SIG-M5 (cell line): ENCODE data around the gene PNLIPRP2.

Experiments
- DNase-seq: peaks from one replicate; lab custom pipeline; 2025; lab: John Stamatoyannopoulos, UW

The PNLIPRP2 gene

DNA sequence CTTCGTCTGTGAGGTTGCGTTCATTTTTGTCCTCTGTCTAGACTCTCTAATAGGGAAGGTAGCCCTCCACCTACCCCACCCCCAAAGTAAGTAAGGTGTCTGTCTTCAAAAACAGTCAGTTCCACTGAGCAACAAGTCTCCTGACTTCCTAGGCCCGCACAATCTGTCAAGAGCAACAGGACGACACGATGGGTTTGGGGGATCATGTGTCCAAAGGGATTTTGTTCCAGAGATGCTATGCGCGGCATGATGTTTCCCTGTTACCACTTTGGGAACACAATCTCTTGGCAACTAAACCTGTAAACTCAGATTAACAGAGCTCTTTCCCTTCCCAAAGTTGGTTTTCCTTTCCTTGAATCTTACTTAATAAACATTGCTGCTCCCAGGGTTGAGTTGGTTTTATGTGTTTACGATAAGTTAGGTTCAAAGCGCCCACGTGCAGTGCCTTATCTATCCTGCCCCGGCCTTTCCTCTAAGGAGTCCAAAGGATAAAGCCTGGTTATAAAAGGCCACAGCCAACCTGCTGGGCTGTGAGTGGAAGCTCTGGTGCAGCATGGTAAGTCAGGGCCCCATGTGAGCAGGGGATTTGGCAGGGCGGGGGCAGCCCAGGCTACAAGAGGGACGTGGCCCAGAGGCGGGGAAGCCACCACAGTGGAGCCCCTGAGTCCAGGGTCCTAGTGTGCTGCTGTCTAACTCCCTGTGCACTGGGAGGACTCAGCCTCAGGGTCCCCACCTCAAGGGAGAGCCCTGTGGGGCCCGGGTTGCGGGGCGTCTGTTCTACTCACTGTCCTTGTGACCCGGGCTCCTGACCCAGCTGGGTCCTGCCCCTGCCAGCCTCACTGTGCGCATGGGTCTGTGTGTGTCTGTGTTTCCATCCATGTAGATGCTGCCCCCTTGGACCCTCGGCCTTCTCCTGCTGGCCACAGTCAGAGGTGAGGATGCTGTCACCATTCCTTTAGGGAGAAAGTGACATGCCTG, at the start of gene PNLIPRP2:
TSS of gene PNLIPRP2 (plus strand) at position 531 of the 978 bp plus-strand sequence.
- DNase-seq: no peak

DNA sequence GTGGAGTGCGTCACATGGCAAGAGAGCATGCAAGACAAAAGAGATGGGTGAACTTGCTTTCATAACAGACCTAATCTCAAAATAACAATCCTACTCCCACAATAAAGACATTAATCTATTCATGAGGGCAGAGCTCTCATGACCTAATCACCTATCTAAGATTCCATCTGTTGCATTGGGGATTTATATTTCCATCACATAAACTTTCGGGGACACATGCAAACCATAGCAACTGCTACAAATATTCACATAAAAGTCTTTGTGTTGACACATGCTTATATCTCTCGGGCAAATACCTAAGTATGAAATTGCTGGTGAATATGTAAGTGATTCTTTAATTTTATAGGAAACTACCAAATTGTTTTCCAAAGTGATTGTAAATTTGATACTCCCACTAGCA, 46.0 kb upstream of the PNLIPRP2 start:
- no peak for DNase-seq

DNA sequence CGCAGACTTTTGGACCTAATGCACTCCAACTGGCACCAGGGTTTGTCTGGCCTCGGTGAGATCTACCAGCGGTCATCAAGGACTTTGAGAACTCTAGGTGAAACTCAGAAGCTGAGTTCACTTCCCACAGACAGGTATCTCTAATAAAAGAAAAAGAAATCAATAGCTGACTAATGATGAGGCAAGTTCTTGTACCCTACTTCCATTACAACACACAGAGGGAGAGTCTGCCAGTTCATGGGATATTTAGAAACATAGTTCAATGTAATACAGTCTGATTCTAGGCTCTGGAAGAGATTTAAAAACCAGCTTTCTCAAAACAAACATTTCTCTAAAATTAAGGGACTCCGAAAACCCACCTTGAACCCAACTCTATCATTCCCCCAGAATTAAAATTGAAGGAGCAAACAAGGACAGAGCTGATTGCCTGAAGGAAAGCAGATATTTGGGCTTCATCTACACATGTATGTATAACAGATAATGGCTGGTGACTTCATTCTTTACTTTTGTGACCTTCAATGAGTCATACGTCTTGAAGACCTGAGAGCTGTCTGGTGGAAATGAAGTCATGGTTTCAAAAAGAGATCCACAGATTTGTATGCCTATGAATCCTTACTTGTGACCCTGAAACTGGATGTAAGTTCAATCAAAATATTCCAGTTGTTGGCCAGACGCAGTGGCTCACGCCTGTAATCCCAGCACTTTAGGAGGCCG, 32.7 kb upstream of the PNLIPRP2 start:
- no peak for DNase-seq

DNA sequence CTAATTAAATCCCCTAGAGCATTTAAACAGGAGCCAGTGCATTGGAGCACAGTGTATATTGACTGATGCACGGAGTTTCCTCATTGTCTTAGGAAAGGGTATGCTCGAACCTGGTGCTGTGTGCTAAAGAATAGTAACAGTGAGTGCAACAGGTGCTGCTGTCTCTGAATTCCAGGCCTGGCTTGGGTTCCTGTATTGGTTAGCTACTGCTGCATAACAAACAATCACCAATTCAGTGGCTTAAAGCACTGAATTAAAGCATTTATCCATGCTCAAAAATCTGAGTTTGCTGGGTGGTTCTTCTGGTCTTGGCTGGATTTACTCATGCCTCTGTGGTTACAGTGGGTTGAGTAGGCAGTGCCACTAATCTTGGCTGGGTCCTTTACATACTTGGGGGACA, 31.8 kb upstream of the PNLIPRP2 start:
- no peak for DNase-seq

DNA sequence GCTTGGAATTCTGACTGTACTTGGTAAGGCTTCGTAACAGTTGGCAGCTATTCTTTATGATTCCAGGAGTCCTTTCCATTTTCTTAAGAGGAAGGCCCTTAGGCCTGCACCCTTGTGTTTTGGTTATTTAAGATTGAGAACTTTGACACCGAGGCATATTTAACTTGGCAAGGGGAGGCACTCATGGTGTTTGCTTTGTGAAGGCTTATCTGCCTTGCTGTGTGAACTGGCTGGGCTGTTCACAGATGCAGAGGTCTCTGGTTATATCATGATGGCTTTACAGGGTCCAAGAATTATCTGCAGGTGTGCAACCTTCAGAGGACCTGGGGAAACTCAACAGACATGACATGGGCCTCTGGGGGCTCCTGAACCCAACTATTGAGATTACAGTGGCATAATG, 30.8 kb upstream of the PNLIPRP2 start:
- DNase-seq: no peak

DNA sequence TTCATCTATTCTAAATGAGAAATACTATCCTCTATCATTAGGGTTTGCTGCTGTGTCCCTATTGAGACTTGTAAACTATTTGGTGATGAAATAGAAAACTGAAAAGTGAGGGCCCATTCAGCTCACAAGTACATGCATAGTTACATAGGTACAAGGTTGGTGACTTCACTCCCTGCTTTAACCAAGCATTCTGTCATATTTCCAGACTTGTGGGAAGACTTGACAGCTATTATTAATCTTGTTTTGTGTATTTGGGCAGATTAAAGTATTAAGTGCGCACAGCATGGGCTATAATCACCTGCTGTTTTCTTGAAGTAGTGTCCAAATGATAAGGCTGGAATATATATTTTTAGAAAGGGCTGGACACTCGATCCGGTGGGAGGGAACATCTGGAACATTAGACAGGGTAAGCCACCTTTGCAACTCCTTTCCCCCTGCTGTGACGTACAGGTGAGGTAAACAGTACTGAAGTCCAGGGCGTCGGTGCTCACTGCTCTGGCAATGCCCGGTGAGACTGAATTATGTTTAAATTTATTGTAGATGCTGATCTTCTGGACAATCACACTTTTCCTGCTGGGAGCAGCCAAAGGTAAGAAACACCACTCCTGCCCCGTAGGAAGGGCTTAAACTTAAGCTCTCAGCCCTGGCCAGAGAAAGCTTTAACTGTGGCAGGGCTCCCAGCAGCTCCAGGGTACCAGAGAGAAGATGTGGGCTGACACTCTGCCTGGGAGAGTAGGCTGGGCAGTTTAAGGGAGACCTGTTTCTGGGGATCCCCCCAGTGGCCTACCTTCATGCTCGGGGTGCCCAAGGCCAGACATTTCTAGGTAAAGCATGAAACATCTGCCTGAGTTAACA, 29.9 kb upstream of the PNLIPRP2 start, which contains the start of gene PNLIPRP1:
TSS of gene PNLIPRP1 (plus strand) at position 370 of the 855 bp plus-strand sequence. CDS start at position 541, 171 bp downstream.
- no peak for DNase-seq

DNA sequence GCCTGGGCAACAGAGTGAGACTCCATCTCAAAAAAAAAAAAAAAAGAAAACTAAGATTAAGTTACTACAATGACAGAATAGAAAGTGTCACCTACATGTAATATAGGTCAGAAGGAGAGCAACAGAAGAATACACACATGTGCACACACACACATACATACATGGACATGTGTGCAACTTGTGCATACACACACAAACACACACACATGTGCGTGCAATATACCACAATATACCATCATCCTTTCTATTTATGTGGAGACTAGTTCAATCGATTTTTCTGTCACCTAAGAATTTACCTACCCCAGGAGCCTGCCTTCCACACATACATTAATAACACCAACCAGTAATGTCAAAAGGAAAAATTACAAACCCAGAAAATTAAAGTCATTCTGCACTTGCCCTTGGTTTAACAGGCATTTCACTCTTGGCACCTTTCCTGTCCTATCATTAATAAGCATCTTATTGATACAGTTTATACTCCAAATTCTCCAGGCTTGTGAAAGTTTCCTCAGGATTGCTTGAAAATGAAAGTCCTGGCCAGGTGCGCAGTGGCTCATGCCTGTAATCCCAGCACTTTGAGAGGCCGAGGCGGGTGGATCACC, 27.5 kb upstream of the PNLIPRP2 start:
- no peak for DNase-seq

DNA sequence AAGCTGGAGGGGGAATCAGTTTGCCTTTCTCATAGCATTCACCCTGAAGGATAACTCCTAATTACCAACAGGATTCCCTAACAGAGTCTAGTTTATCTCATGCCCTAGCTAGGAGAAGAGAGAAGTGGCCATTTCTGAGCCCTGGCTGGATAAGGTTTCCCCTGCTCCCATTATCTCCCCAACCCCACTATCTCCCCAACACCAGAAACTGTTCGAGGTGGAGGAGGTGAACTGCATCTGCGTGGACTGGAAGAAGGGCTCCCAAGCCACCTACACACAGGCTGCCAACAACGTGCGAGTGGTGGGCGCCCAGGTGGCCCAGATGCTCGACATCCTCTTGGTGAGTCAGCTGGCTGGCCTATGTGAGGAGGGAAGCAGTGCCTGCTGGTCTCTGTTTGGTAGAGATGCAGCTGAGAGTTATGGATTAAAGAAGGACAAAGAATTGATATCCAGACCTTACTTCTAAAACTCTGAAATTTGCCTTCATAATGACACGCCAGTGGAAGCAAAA, 26.2 kb upstream of the PNLIPRP2 start:
- DNase-seq: no peak

DNA sequence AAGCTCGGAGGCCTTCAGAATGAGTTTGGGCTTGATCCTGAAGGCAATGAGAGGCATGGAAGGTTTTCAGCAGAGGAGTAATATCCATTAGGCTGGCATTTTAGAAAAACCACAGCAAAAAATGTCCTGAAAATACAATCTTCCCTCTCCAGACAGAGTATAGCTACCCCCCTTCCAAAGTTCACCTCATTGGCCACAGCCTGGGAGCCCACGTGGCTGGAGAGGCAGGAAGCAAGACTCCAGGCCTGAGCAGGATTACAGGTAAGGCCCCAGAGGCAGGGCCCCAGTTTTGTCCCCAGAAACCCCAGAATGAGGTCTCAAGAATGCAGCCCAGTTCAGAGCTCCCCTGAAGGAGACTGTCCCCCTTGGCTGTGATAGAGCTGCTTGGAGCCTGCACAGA, 24.7 kb upstream of the PNLIPRP2 start:
- no peak for DNase-seq

DNA sequence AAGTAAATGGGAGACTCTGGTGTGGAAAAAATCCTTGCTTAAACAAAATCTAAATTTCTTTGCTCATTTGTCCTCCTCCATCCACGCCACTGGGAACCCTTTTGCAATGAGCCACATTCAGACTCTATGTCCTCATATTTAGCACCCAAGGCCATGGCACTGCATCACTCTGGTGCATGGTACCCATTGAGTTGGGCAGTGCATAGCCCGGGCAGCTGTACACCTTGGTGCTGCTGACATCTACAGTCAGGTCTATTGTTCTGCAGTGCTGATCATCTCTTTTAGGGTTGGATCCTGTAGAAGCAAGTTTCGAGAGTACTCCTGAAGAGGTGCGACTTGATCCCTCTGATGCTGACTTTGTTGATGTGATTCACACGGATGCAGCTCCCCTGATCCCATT, 23.2 kb upstream of the PNLIPRP2 start:
- no peak for DNase-seq

DNA sequence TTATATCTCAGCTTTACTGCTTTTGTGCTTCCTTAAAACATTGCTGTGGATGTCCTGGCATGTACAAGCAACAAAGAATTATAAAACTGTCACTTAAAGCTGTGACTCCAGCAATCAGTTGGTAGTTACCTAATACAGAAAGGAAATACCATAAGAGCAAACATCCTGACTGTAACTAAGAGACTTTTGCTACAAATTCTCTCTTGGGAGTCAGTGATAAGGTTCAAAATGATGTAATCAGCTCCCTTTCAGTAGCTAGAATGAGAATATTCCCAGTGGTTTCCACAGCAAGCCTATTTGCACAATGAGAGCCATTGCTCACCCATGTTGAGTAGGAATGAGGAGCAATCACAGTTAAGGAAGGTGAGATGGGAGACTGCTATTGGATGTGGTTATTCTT, 22.4 kb upstream of the PNLIPRP2 start:
- no peak for DNase-seq

DNA sequence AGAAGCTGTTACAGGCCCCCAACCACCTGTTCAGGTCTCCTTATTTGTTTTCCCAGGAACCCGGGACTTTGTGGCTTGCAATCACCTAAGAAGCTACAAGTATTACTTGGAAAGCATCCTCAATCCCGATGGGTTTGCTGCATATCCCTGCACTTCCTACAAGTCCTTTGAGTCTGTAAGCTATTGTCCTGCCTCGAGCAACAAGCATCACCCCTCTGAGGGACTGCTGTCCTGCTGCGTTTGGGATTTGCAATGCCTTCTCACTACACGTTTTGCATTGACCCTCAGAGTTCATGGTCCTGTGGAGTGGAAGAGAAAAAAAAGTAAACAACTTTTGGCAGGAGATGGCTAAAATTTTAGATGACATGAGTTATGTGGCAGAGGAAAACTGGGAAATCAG, 20.8 kb upstream of the PNLIPRP2 start:
- no peak for DNase-seq

DNA sequence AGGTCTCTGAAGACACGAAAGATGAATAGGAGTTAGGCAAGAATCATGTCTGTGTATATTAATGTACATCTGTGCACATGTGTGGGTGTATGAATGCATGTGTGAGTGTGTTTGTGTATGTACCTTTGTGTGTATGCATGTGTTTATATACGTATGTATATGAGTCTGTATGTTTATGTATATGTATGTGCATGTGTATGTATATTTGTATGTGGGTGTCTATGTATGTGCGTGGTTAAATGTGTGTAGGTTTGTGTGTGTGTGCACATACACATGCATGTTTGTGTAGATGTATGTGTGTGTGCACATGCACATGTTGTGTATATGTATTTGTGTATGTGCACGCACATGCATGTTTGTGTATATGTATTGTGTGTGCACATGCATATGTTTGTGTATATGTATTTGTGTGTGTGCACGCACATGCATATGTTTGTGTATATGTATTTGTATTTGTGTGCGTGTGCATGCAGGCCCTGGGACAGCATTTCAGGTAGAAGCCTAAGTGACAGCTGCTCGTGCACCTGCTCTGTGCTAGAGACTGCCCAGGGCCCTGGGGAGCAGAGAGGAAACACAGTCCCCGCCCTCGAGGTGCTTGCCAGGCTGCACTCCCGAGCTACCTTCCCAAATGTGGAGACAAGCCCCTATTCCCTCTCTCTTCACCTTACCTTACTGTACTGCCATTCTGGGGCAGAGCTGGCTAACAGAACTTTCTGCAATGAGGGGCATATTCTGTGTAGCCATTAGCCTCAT, 17.9 kb upstream of the PNLIPRP2 start:
- no peak for DNase-seq

DNA sequence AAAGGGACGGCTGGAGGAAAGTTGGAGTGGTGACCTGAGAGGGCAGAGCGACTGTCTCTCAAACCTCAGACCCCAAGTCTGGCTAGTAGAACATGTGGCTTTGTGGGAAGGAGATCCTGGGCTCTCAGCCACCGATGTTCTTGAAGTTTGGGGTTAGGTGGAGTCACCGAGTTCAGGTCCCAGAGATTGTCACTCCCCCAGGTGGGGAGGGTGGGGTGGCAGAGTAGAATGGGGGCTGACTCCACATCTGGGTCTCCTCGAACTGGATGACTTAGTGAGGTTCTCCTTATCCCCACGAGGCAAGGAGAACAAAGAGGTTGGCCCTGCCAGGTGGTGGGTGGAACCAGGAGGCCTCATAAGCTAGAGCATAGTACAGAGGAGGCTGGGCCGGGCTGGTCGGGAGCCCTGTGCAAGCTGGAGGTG, 14.7 kb upstream of the PNLIPRP2 start:
- DNase-seq: no peak

DNA sequence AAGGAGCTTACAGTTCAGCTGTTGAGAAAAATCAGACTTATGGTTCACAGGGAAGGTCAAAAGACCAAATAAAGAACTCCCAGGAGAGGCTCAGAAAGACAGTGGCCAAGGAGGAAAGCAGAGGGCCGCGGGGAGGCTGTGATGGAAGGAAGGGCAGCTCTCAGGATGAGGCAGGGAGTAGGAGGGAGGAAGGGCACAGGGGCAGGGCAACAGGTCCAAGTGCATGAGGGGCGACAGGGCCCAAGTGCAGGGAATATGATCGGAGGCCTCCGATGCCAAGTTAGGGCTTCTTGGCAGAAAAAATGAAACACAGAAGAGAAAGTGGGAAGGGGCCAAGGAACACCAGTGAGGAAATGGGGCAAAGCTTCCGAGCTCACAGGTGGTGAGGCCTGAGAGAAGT, 13.4 kb upstream of the PNLIPRP2 start:
- no peak for DNase-seq

DNA sequence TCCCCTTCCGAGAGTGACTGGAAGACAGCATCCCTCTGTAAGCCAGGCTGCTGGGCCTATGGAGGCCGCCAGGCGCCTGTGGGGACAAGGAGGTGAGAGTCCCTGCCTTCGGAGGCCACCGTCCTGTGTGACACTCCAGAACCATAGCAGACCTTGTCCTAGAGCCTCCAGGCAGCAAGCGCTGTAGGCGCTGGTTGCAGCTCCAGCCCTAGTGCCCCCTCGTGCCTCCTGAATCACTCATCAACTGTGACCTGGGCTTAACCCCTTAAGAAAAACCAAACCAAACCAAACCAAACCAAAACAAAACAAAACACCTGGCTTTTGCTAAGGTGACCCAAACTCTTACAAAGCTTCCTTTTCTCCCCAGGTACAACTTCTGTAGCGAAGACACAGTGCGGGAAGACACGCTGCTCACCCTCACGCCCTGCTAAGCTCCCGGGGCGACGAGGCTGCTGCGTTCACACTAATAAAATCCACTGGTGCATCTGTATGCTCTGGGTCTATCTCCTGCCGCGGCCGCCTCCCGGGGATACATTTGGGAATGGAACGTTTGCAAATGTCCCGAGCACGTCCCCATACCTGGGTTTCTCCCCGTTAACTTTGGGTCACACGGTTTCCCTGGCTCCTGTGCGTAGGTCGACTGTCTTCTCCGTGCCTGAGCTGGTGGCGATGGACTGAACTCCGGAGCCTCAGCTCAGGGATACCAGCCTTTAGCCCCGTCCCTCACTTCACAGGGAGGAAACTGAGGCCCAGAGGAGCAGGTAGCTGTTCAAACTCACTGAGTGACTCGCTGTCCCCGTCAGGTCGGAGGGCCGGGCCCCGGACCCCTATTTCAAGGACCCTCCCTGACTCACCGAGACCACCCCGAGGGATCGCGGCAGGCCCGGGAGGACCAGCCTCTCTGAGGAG, 11.8 kb upstream of the PNLIPRP2 start:
- no peak for DNase-seq

DNA sequence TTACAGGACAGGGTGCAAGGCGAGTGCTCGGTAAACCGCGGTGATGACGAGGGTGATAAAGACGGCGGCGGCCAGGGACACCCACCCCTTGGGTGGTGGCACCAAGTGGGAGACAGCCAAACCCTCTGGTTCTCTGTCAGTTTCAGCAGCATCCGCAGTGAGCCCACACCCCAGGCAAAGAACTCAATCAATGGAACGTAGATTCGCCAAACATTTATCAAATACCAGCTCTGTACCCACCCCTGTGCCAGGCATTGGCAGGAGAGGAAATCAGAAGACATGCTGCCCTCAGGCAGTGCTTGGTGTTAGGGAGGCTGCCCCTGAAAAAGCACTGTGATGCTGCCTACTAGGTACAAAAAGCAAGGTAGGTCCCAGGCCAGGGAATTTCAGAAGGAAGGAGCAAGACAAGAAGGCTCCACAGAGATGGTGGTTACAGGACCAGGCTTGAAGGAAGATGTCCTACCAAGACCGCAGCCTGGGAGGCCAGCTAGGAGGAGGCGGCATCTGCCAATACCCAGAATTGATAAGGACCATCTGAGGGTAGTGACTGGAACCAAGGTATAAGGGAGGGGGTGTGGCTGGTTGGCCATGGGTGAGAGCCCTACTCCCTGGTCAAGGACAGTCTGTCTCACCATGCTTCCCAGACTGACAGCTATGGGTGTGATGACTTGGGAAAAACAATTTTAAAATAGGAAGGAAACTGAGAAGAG, 10.2 kb upstream of the PNLIPRP2 start:
- DNase-seq: no peak

DNA sequence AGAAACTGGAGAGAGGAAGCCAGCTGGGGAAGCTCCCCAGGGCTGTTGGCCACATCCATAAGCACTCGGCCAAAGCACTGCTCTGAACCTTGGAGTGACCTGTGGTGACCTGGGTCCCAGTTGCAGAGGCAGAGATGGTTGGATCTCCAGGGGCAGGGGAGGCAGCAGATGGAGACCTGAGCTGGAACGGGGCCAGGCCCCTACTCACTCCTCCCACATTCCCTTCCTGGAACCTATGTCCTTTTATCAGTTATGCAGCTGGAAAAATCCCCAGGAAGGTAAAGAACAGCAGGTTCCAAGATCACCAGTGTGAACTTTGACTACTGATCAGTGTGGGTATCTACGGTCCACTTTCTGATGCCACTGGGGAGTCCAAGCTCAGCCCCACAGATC, 9.6 kb upstream of the PNLIPRP2 start:
- no peak for DNase-seq
